H1 (cell line): Measurements from ENCODE around the gene USPL1. TPM values are rescaled to one million over a fixed set of nuclear protein-coding genes. Genes with fewer than 3 reads are reported as not detected.

Experiments
- CTCF ChIA-PET: fragments of 300-600 bp; sonication (Branson Sonifier 250); formaldehyde crosslinking; loops from one replicate; lab custom pipeline; 2021; ENCODE audit not compliant: partially characterized antibody; lab: Charles Lee
- POLR2A ChIA-PET: fragments of 300-600 bp; sonication (Branson Sonifier 250); formaldehyde crosslinking; loops from one replicate; lab custom pipeline; 2021; ENCODE audit warnings: inconsistent platforms; ENCODE audit not compliant: partially characterized antibody; lab: Charles Lee
- DNase-seq, 2 experiments: peaks; one replicate each; pipeline versions ENCODE4 v3.0.0 to v3.0.0-alpha.2; 2010 to 2022; ENCODE audit warnings: low spot score in 2 of 2, low read depth in 1 of 2, mixed read lengths in 1 of 2
- FAIRE-seq: peaks from 2 replicates; lab custom pipeline; 2011; peaks lifted over from hg19 to GRCh38; lab: Jason Lieb, UNC
- H2AFZ ChIP-seq: 2 replicates; pipeline ENCODE4 v1.8.1; 2012; ENCODE audit warnings: low read length, inconsistent platforms
- H2AK5ac ChIP-seq: 2 replicates; pipeline ENCODE4 v1.6.1; 2013; ENCODE audit warnings: low read depth, low read length
- H2BK120ac ChIP-seq: replicated peaks from 2 replicates; pipeline ENCODE3; 2013; ENCODE audit warnings: low read depth, low read length, inconsistent platforms
- H2BK12ac ChIP-seq: 2 replicates; pipeline ENCODE4 v1.6.1; 2013; ENCODE audit warnings: low read depth, low read length
- H2BK15ac ChIP-seq: 2 replicates; pipeline ENCODE4 v1.6.1; 2013; ENCODE audit warnings: low read length
- H2BK20ac ChIP-seq: 2 replicates; pipeline ENCODE4 v1.6.1; 2013; ENCODE audit warnings: low read length
- H2BK5ac ChIP-seq: 2 replicates; pipeline ENCODE4 v1.6.1; 2013; ENCODE audit warnings: low read depth, low read length
- H3K14ac ChIP-seq: 2 replicates; pipeline ENCODE4 v1.6.1; 2013; ENCODE audit warnings: inconsistent platforms; ENCODE audit not compliant: insufficient read length
- H3K18ac ChIP-seq: 2 replicates; pipeline ENCODE4 v1.6.1; 2013; ENCODE audit warnings: low read length; ENCODE audit errors: extremely low read depth
- H3K23ac ChIP-seq: 2 replicates; pipeline ENCODE4 v1.6.1; 2013; ENCODE audit warnings: inconsistent platforms; ENCODE audit not compliant: insufficient read length
- H3K23me2 ChIP-seq: 2 replicates; pipeline ENCODE4 v1.6.1; 2013; ENCODE audit warnings: low read depth, low read length
- H3K27ac ChIP-seq: 2 replicates; pipeline ENCODE4 v1.6.1; 2011; ENCODE audit warnings: low read depth, low read length, inconsistent platforms
- H3K27me3 ChIP-seq, 4 experiments: replicated peaks in 1 of 4; 1 replicate in 1 of 4; 2 replicates in 3 of 4; pipeline versions ENCODE4 v1.6.1 to v1.8.1; 2011 to 2013; ENCODE audit warnings: low read length in 3 of 4, mild to moderate bottlenecking in 3 of 4, inconsistent platforms in 2 of 4, mixed read lengths in 2 of 4, moderate library complexity in 1 of 4; ENCODE audit not compliant: control insufficient read depth in 3 of 4, insufficient read depth in 3 of 4; ENCODE audit errors: extremely low read depth in 1 of 4
- H3K36me3 ChIP-seq, 4 experiments: 2 replicates each; pipeline versions ENCODE4 v1.6.1 to v1.8.1; 2011 to 2013; ENCODE audit warnings: mild to moderate bottlenecking in 4 of 4, low read length in 3 of 4, moderate library complexity in 2 of 4, control low read depth in 1 of 4, inconsistent platforms in 1 of 4; ENCODE audit not compliant: insufficient read depth in 4 of 4, control insufficient read depth in 2 of 4
- H3K4ac ChIP-seq: replicated peaks from 2 replicates; pipeline ENCODE3; 2013; ENCODE audit warnings: low read length, low read depth, mixed read lengths, inconsistent platforms; ENCODE audit not compliant: insufficient read length
- H3K4me1 ChIP-seq, 4 experiments: replicated peaks in 1 of 4; 1 replicate in 1 of 4; 2 replicates in 3 of 4; pipeline versions ENCODE4 v1.6.1 to v1.8.1; 2011 to 2013; ENCODE audit warnings: low read length in 3 of 4, inconsistent platforms in 2 of 4, mixed read lengths in 1 of 4; ENCODE audit not compliant: insufficient read depth in 4 of 4, control insufficient read depth in 3 of 4
- H3K4me2 ChIP-seq, 2 experiments: 2 replicates each; pipeline versions ENCODE4 v1.6.1 to v1.8.1; 2011 to 2013; ENCODE audit warnings: low read depth in 2 of 2, low read length in 2 of 2, control low read depth in 1 of 2, inconsistent platforms in 1 of 2, mild to moderate bottlenecking in 1 of 2; ENCODE audit not compliant: insufficient read depth in 1 of 2
- H3K4me3 ChIP-seq, 4 experiments: fragments of 200-600, 300-600 bp in 1 of 4; sonication (generic), shearing (Covaris generic), sonication (Bioruptor Twin) in 1 of 4; 2 replicates each; pipeline versions ENCODE4 v1.5.1 to v1.8.1; 2011 to 2016; ENCODE audit warnings: low read length in 4 of 4, low read depth in 3 of 4, control low read depth in 2 of 4, inconsistent platforms in 2 of 4, mild to moderate bottlenecking in 2 of 4, mixed read lengths in 1 of 4, moderate library complexity in 1 of 4; ENCODE audit not compliant: insufficient read depth in 2 of 4; ENCODE audit errors: extremely low read depth in 1 of 4
- H3K56ac ChIP-seq: replicated peaks from 2 replicates; pipeline ENCODE3; 2013; ENCODE audit warnings: low read depth, mild to moderate bottlenecking, mixed read lengths, low read length, inconsistent platforms; ENCODE audit not compliant: insufficient read length
- H3K79me1 ChIP-seq: 2 replicates; pipeline ENCODE4 v1.6.1; 2013; ENCODE audit warnings: low read depth, low read length, control low read depth
- H3K79me2 ChIP-seq, 2 experiments: 2 replicates each; pipeline versions ENCODE4 v1.6.1 to v1.8.1; 2012 to 2013; ENCODE audit warnings: low read length in 2 of 2, mild to moderate bottlenecking in 2 of 2, inconsistent platforms in 1 of 2; ENCODE audit not compliant: insufficient read depth in 2 of 2, control insufficient read depth in 1 of 2
- H3K9ac ChIP-seq, 4 experiments: replicated peaks in 1 of 4; 1 replicate in 1 of 4; 2 replicates in 3 of 4; pipeline versions ENCODE4 v1.6.1 to v1.8.1; 2011 to 2013; ENCODE audit warnings: low read depth in 3 of 4, low read length in 3 of 4, control low read depth in 2 of 4, mild to moderate bottlenecking in 2 of 4, moderate library complexity in 2 of 4, inconsistent platforms in 1 of 4; ENCODE audit errors: extremely low read depth in 1 of 4
- H3K9me3 ChIP-seq, 2 experiments: 2 replicates each; pipeline versions ENCODE4 v1.6.1 to v1.8.1; 2012 to 2013; ENCODE audit warnings: mild to moderate bottlenecking in 2 of 2, moderate library complexity in 2 of 2, control low read depth in 1 of 2, inconsistent platforms in 1 of 2, low read depth in 1 of 2, low read length in 1 of 2, mixed read lengths in 1 of 2; ENCODE audit not compliant: insufficient read depth in 2 of 2
- H4K20me1 ChIP-seq, 2 experiments: replicated peaks in 1 of 2; 2 replicates each; pipeline versions ENCODE3 to v1.8.1; 2011 to 2013; ENCODE audit warnings: inconsistent platforms in 2 of 2, low read length in 2 of 2, mild to moderate bottlenecking in 1 of 2; ENCODE audit not compliant: insufficient read depth in 2 of 2, control insufficient read depth in 1 of 2
- H4K5ac ChIP-seq: 2 replicates; pipeline ENCODE4 v1.6.1; 2013; ENCODE audit warnings: low read length, low read depth, mixed read lengths, inconsistent platforms; ENCODE audit not compliant: insufficient read length
- H4K8ac ChIP-seq: 2 replicates; pipeline ENCODE4 v1.8.0; 2013; ENCODE audit warnings: mild to moderate bottlenecking, moderate library complexity, low read length, inconsistent platforms; ENCODE audit not compliant: insufficient read depth; ENCODE audit errors: extremely low read depth
- H4K91ac ChIP-seq: replicated peaks from 2 replicates; pipeline ENCODE3; 2013; ENCODE audit warnings: low read length, mixed read lengths, inconsistent platforms; ENCODE audit not compliant: insufficient read length
- ATF3 ChIP-seq: IDR thresholded peaks from 2 replicates; pipeline ENCODE4 v1.6.1; 2011; ENCODE audit warnings: low read depth, mild to moderate bottlenecking, low read length; ENCODE audit not compliant: insufficient read depth
- BACH1 ChIP-seq: IDR thresholded peaks from 2 replicates; pipeline ENCODE4 v1.6.1; 2012; ENCODE audit warnings: low read length, improper control_type of control experiment
- EGR1 ChIP-seq: IDR thresholded peaks from 2 replicates; pipeline ENCODE4 v1.6.1; 2011; ENCODE audit warnings: low read depth, low read length, borderline replicate concordance
- EZH2 ChIP-seq: fragments of 200-600 bp; sonication (generic); IDR thresholded peaks from 2 replicates; pipeline ENCODE4 v1.7.1; 2012; ENCODE audit warnings: low read depth, mild to moderate bottlenecking, moderate library complexity, low read length, inconsistent platforms; ENCODE audit not compliant: severe bottlenecking
- KDM1A ChIP-seq: fragments of 200-600, 300-600 bp; sonication (generic); IDR thresholded peaks from 2 replicates; pipeline ENCODE4 v1.7.1; 2016; ENCODE audit warnings: mild to moderate bottlenecking, low read length, borderline replicate concordance
- POLR2A ChIP-seq, 2 experiments: IDR thresholded peaks; 1 replicate in 1 of 2; 2 replicates in 1 of 2; pipeline ENCODE4 v1.6.1; 2011; ENCODE audit warnings: low read depth in 2 of 2, low read length in 2 of 2, mild to moderate bottlenecking in 2 of 2; ENCODE audit errors: control extremely low read depth in 1 of 2
- POU5F1 ChIP-seq: IDR thresholded peaks from 2 replicates; pipeline ENCODE4 v1.6.1; 2011; ENCODE audit warnings: low read depth, mild to moderate bottlenecking, low read length, moderate library complexity
- SAP30 ChIP-seq: fragments of 300-600 bp; sonication (generic); IDR thresholded peaks from 2 replicates; pipeline ENCODE4 v1.7.1; 2012; ENCODE audit warnings: low read length, moderate library complexity, mild to moderate bottlenecking, inconsistent platforms; ENCODE audit not compliant: insufficient read depth, insufficient replicate concordance
- SIN3A ChIP-seq, 2 experiments: IDR thresholded peaks in 1 of 2; conservative IDR thresholded peaks in 1 of 2; 2 replicates each; pipeline ENCODE4 v1.6.1; 2011 to 2012; ENCODE audit warnings: low read length in 2 of 2, improper control_type of control experiment in 1 of 2, low read depth in 1 of 2, mild to moderate bottlenecking in 1 of 2
- SIRT6 ChIP-seq: IDR thresholded peaks from one replicate; pipeline ENCODE4 v1.7.1; 2012; ENCODE audit warnings: low read length, inconsistent platforms
- SP1 ChIP-seq: IDR thresholded peaks from 2 replicates; pipeline ENCODE4 v1.6.1; 2011; ENCODE audit warnings: low read depth, low read length
- TAF7 ChIP-seq: optimal IDR thresholded peaks from 2 replicates; pipeline ENCODE3; 2011; ENCODE audit warnings: low read depth, mild to moderate bottlenecking, inconsistent platforms, low read length, moderate library complexity, borderline replicate concordance
- polyA plus RNA-seq, 7 experiments: library from polyadenylated mRNA; depleted of rRNA in 3 of 7; stranded (reverse) in 5 of 7; unstranded in 2 of 7; fragments of >200 nt in 5 of 7; fragments of 200-250 nt in 2 of 7; gene quantifications; 1 replicate in 5 of 7; 2 replicates in 1 of 7; 4 replicates in 1 of 7; pipeline versions ENCODE4 v1.2.1 to v1.2.3, GENCODE V29; 2011 to 2013; ENCODE audit warnings: missing spikeins in 2 of 7, mixed read lengths in 2 of 7
- total RNA-seq: library from RNA; stranded (reverse); fragmentation: NEBNext Ultra II Directional; extraction: Animal tissue kit (Norgen Biotek cat#: 25700); gene quantifications from 2 replicates; pipeline ENCODE4 v1.2.1, GENCODE V29; 2021
- TF ChIP-seq, protein P1 (sequence below): IDR thresholded peaks from 2 replicates; pipeline ENCODE4 v1.6.1; 2012; ENCODE audit warnings: low read length, inconsistent platforms

The USPL1 gene
- total and polyA plus RNA-seq, 2 of the 8 experiments (the other 6 are each of a cell fraction or from before 2014, with no cell fraction given), result 6.3 to 17.1 TPM

- no peak for FAIRE-seq
- H3K27me3 ChIP-seq, result no peaks in the 10 kb centered on the region
- peaks cover 6 to 62% (median 42%) of the 10 kb centered on the region in 4 experiments for H3K36me3 ChIP-seq
- H3K23me2 ChIP-seq, result no peaks in the 10 kb centered on the region
- H4K8ac ChIP-seq, result no peak overlapping the region
- no peak overlapping the region for H2AFZ ChIP-seq
- H3K14ac ChIP-seq, result no peak overlapping the region
- no peak overlapping the region for H2BK15ac ChIP-seq
- H3K9me3 ChIP-seq, result no peaks in the 10 kb centered on the region
- H3K79me1 ChIP-seq, result no peaks in the 10 kb centered on the region
- no peaks in the 10 kb centered on the region for H3K4me1 ChIP-seq
- H4K91ac ChIP-seq, result no peak overlapping the region
- no peak overlapping the region for H3K4me2 ChIP-seq
- no peak overlapping the region for H3K4ac ChIP-seq
- H2AK5ac ChIP-seq, result no peak overlapping the region
- H3K27ac ChIP-seq, result no peak overlapping the region
- H4K20me1 ChIP-seq, result no peaks in the 10 kb centered on the region
- no peak overlapping the region for H2BK12ac ChIP-seq
- no peak overlapping the region for H3K18ac ChIP-seq
- no peak overlapping the region for H3K4me3 ChIP-seq
- H3K79me2 ChIP-seq, result no peaks in the 10 kb centered on the region
- H2BK5ac ChIP-seq, result no peak overlapping the region
- H2BK120ac ChIP-seq, result no peak overlapping the region
- H2BK20ac ChIP-seq, result no peak overlapping the region
- DNase-seq, result no peak
- CTCF ChIA-PET, result interaction anchor here (0.6 kb wide), 1 partner anchor 34 kb away, joined by 4 read pairs; no protein-coding TSS in a partner anchor
- POLR2A ChIA-PET, result interaction anchor here (1.8 kb wide), 1 partner anchor 13 kb away, joined by 6 read pairs; no protein-coding TSS in a partner anchor
- no peak overlapping the region for H3K23ac ChIP-seq
- no peak overlapping the region for H4K5ac ChIP-seq
- no peak overlapping the region for H3K9ac ChIP-seq
- H3K56ac ChIP-seq, result no peak overlapping the region
- no peak for TF ChIP-seq EZH2
- no peak for TF ChIP-seq SIRT6
- no peak for TF ChIP-seq TAF7
- TF ChIP-seq SP1, result no peak
- TF ChIP-seq, protein P1, sequence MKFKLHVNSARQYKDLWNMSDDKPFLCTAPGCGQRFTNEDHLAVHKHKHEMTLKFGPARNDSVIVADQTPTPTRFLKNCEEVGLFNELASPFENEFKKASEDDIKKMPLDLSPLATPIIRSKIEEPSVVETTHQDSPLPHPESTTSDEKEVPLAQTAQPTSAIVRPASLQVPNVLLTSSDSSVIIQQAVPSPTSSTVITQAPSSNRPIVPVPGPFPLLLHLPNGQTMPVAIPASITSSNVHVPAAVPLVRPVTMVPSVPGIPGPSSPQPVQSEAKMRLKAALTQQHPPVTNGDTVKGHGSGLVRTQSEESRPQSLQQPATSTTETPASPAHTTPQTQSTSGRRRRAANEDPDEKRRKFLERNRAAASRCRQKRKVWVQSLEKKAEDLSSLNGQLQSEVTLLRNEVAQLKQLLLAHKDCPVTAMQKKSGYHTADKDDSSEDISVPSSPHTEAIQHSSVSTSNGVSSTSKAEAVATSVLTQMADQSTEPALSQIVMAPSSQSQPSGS, result no peak
- no peak for TF ChIP-seq EGR1
- TF ChIP-seq POU5F1, result no peak
- no peak for TF ChIP-seq SIN3A (conservative IDR thresholded peaks at IDR 0.05 in 1 of 2, IDR thresholded peaks at IDR 0.05 in 1 of 2; ENCODE audit: low read depth in 1 of 2, low read length in 2 of 2)
- TF ChIP-seq ATF3, result no peak
- TF ChIP-seq SAP30, result no peak
- no peak for TF ChIP-seq POLR2A (IDR thresholded peaks at IDR 0.05; ENCODE audit: control extremely low read depth in 1 of 2, low read depth in 2 of 2, low read length in 2 of 2)
- TF ChIP-seq KDM1A, result no peak
- no peak for TF ChIP-seq BACH1
Measured at GRCh38 chr13:30645629-30646028, 27.9 kb downstream of the USPL1 start.
